BJ (cell line): ENCODE results near the gene ADRM1. TPM values are rescaled to one million over a fixed set of nuclear protein-coding genes. Genes with fewer than 3 reads are reported as not detected.

Source experiments
- CTCF ChIA-PET: fragments of 350-600 bp; formaldehyde crosslinking; extraction: SDS; loops from one replicate; lab custom pipeline; 2021; ENCODE audit warnings: antibody characterized with exemption, inconsistent platforms; lab: Yijun Ruan, JAX
- POLR2A ChIA-PET: fragments of 300-600 bp; sonication (Branson Sonifier 250); formaldehyde crosslinking; extraction: SDS; loops from one replicate; lab custom pipeline; 2021; ENCODE audit warnings: antibody characterized with exemption; lab: Charles Lee
- DNase-seq: peaks from one replicate; pipeline ENCODE4 v3.0.0-alpha.2; 2011; ENCODE audit warnings: low read depth
- H3K27me3 ChIP-seq: 2 replicates; pipeline ENCODE4 v1.6.0; 2011; ENCODE audit warnings: low read length; ENCODE audit not compliant: control insufficient read depth, insufficient read depth
- H3K36me3 ChIP-seq: 2 replicates; pipeline ENCODE4 v1.5.1; 2011; ENCODE audit warnings: low read length; ENCODE audit not compliant: control insufficient read depth, insufficient read depth
- H3K4me3 ChIP-seq: 2 replicates; pipeline ENCODE4 v1.5.1; 2011; ENCODE audit warnings: low read depth, mild to moderate bottlenecking, control low read depth, low read length
- polyA plus RNA-seq: library from polyadenylated mRNA; depleted of rRNA; stranded (reverse); fragments of >200 nt; gene quantifications from 2 replicates; pipeline ENCODE4 v1.2.3, GENCODE V29; 2011
- TF ChIP-seq, protein P1 (sequence below): IDR thresholded peaks from 2 replicates; pipeline ENCODE4 v1.5.1; 2011; ENCODE audit warnings: low read depth, mild to moderate bottlenecking, control low read depth, inconsistent platforms, low read length, moderate library complexity; ENCODE audit not compliant: insufficient read depth

ADRM1 gene
- polyA plus RNA-seq, 1 experiment, result 115 TPM

- Histone ChIP-seq H3K36me3 (peaks cover 2% of the 10 kb centered on the region), H3K27me3 (no peaks in the 10 kb centered on the region), H3K4me3 (no peak overlapping the region)
- POLR2A ChIA-PET, result no interaction called here
- TF ChIP-seq, protein P1, sequence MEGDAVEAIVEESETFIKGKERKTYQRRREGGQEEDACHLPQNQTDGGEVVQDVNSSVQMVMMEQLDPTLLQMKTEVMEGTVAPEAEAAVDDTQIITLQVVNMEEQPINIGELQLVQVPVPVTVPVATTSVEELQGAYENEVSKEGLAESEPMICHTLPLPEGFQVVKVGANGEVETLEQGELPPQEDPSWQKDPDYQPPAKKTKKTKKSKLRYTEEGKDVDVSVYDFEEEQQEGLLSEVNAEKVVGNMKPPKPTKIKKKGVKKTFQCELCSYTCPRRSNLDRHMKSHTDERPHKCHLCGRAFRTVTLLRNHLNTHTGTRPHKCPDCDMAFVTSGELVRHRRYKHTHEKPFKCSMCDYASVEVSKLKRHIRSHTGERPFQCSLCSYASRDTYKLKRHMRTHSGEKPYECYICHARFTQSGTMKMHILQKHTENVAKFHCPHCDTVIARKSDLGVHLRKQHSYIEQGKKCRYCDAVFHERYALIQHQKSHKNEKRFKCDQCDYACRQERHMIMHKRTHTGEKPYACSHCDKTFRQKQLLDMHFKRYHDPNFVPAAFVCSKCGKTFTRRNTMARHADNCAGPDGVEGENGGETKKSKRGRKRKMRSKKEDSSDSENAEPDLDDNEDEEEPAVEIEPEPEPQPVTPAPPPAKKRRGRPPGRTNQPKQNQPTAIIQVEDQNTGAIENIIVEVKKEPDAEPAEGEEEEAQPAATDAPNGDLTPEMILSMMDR, result no peak
- CTCF ChIA-PET, result no interaction called here
- DNase-seq, result no peak
Observed at GRCh38 chr20:62330576-62331317, 27.9 kb downstream of the ADRM1 start.

- no peak overlapping the region for H3K4me3 ChIP-seq
- TF ChIP-seq, protein P1, result no peak
- ChIA-PET CTCF (no interaction called here), POLR2A (no interaction called here)
- no peaks in the 10 kb centered on the region for H3K27me3 ChIP-seq
- peaks cover 2% of the 10 kb centered on the region for H3K36me3 ChIP-seq
- no peak for DNase-seq
Observed at GRCh38 chr20:62331347-62331746, 28.6 kb downstream of the ADRM1 start.

DNA sequence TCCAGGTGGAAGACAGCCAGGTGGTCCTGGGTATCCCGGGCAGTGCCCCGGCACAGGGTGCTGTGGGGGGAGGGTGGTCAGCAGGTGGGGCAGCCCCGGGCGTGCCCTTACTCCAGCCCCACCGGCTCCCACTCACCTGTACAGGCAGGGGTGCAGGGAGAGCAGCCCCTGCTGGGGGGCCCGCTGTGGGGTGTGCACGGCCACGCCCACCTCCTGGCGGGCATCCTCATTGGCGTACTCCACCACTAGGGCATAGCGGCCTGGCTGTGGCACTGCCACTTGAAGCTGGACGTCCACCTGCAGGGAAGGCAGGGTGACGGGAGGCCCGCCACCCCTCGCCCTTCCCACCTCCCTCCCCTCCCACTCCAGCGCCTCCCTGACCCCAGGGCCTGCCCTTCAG, 29.6 kb downstream of the ADRM1 start:
- TF ChIP-seq, protein P1, result no peak
- Histone ChIP-seq H3K4me3 (no peak overlapping the region), H3K27me3 (no peaks in the 10 kb centered on the region), H3K36me3 (peaks cover 2% of the 10 kb centered on the region)
- DNase-seq, result no peak
- POLR2A ChIA-PET, result no interaction called here
- CTCF ChIA-PET, result no interaction called here

- DNase-seq, result no peak
- ChIA-PET CTCF (no interaction called here), POLR2A (no interaction called here)
- Histone ChIP-seq H3K4me3 (no peak overlapping the region), H3K27me3 (no peaks in the 10 kb centered on the region), H3K36me3 (peaks cover 2% of the 10 kb centered on the region; the same call in 1 of the 2 replicates)
- TF ChIP-seq, protein P1, result no peak
Observed at GRCh38 chr20:62332989-62333819, 30.4 kb downstream of the ADRM1 start.
